Measurements from ENCODE around the gene ODAD3. TPM values are rescaled to one million over a fixed set of nuclear protein-coding genes. Genes with fewer than 3 reads are reported as not detected.
A peak's percentile ranks its signal among the peaks of the same experiment; 100 is the strongest.

Gene ODAD3
- polyA plus RNA-seq, 1 experiment, result 0.09 TPM

- CTCF ChIA-PET, result interaction anchor here (0.6 to 2.1 kb wide), 4 partner anchors 9 to 80 kb away, joined by 4 to 7 read pairs (median 4); partner anchors contain the start of gene TSPAN16
- DNase-seq (ENCODE audit: low read depth, low spot score), result no peak
- Histone ChIP-seq H3K4me3 (ENCODE audit: low read depth, low read length) (peak overlapping the region; percentile 84), H3K9me3 (ENCODE audit: control insufficient read depth, insufficient read depth, low read length) (no peaks in the 10 kb centered on the region; the same call in 1 of the 2 replicates), H3K27me3 (ENCODE audit: control insufficient read depth, insufficient read depth, low read length) (no peaks in the 10 kb centered on the region), H3K27ac (ENCODE audit: low read depth, low read length) (no peak overlapping the region)
- POLR2A ChIA-PET, result interaction anchor here (0.6 to 1.4 kb wide), 8 partner anchors 7 to 1497 kb away, joined by 3 to 13 read pairs (median 4); partner anchors contain the start of genes CCDC159, RAB3D and TMEM205
- TF ChIP-seq CTCF (IDR thresholded peaks at IDR 0.05; ENCODE audit: low read depth, low read length), result no peak
Measured at GRCh38 chr19:11373885-11374432, 61.0 kb downstream of the ODAD3 start.

- CTCF ChIA-PET, result interaction anchor here (0.6 to 2.1 kb wide), 3 partner anchors 10 to 79 kb away, joined by 4 to 7 read pairs (median 4); no protein-coding TSS in a partner anchor
- no peak for DNase-seq (ENCODE audit: low read depth, low spot score)
- Histone ChIP-seq H3K27ac (ENCODE audit: low read depth, low read length) (no peak overlapping the region), H3K9me3 (ENCODE audit: control insufficient read depth, insufficient read depth, low read length) (no peaks in the 10 kb centered on the region; the same call in 1 of the 2 replicates), H3K27me3 (ENCODE audit: control insufficient read depth, insufficient read depth, low read length) (no peaks in the 10 kb centered on the region), H3K4me3 (ENCODE audit: low read depth, low read length) (no peak overlapping the region)
- TF ChIP-seq CTCF (IDR thresholded peaks at IDR 0.05; ENCODE audit: low read depth, low read length), result no peak
- POLR2A ChIA-PET, result interaction anchor here (0.6 kb wide), 1 partner anchor 105 kb away, joined by 5 read pairs; no protein-coding TSS in a partner anchor
Measured at GRCh38 chr19:11373166-11373884, 61.6 kb downstream of the ODAD3 start.

GRCh38 chr19:11370744-11371143 is 64.2 kb downstream of the ODAD3 start:
- no peaks in the 10 kb centered on the region for H3K27me3 ChIP-seq (ENCODE audit: control insufficient read depth, insufficient read depth, low read length)
- no peak for DNase-seq (ENCODE audit: low read depth, low spot score)
- ChIA-PET POLR2A (no interaction called here), CTCF (no interaction called here)
- H3K27ac ChIP-seq (ENCODE audit: low read depth, low read length), result no peak overlapping the region
- no peak for TF ChIP-seq CTCF (IDR thresholded peaks at IDR 0.05; ENCODE audit: low read depth, low read length)
- no peaks in the 10 kb centered on the region; the same call in 1 of the 2 replicates for H3K9me3 ChIP-seq (ENCODE audit: control insufficient read depth, insufficient read depth, low read length)
- H3K4me3 ChIP-seq (ENCODE audit: low read depth, low read length), result no peak overlapping the region

Small RNAs within 50 kb of the gene (small RNA-seq; reads per million reads assigned to genes)
- gene RF00019 (ENCODE audit: insufficient read length, low read depth), result not detected

Other genes with a start within 250 kb of the ODAD3 start
- 83.2 and 147 TPM in 2 replicates for gene KANK2, start 237.6 kb downstream of the ODAD3 start, polyA plus RNA-seq (2011; rRNA removed)
- gene ANGPTL8, start 195.5 kb downstream of the ODAD3 start, polyA plus RNA-seq (2011; rRNA removed), result not detected in 2 replicates
- 8.9 and 14.0 TPM in 2 replicates for gene DOCK6, start 172.6 kb downstream of the ODAD3 start, polyA plus RNA-seq (2011; rRNA removed)
- not detected in 2 replicates for gene TSPAN16, start 139.0 kb downstream of the ODAD3 start, polyA plus RNA-seq (2011; rRNA removed)
- 15.6 and 17.0 TPM in 2 replicates for gene RAB3D, start 95.5 kb downstream of the ODAD3 start, polyA plus RNA-seq (2011; rRNA removed)
- 71.9 and 90.6 TPM in 2 replicates for gene TMEM205, start 88.9 kb downstream of the ODAD3 start, polyA plus RNA-seq (2011; rRNA removed)
- 12.1 and 14.6 TPM in 2 replicates for gene CCDC159, start 88.6 kb downstream of the ODAD3 start, polyA plus RNA-seq (2011; rRNA removed)
- gene PLPPR2, start 79.7 kb downstream of the ODAD3 start, polyA plus RNA-seq (2011; rRNA removed), result 13.8 and 18.5 TPM in 2 replicates
- 0.88 and 0.89 TPM in 2 replicates for gene SWSAP1, start 60.5 kb downstream of the ODAD3 start, polyA plus RNA-seq (2011; rRNA removed)
- 3.8 and 4.9 TPM in 2 replicates for gene EPOR, start 50.8 kb downstream of the ODAD3 start, polyA plus RNA-seq (2011; rRNA removed)
- 0.11 and 0.16 TPM in 2 replicates for gene RGL3, start 15.8 kb downstream of the ODAD3 start, polyA plus RNA-seq (2011; rRNA removed)
- gene PRKCSH, start 514 bp upstream of the ODAD3 start, polyA plus RNA-seq (2011; rRNA removed), result 125 and 165 TPM in 2 replicates
- gene ELAVL3, start 45.9 kb upstream of the ODAD3 start, polyA plus RNA-seq (2011; rRNA removed), result not detected in 2 replicates
- gene ZNF653, start 70.7 kb upstream of the ODAD3 start, polyA plus RNA-seq (2011; rRNA removed), result 1.7 and 2.1 TPM in 2 replicates
- gene ECSIT, start 94.0 kb upstream of the ODAD3 start, polyA plus RNA-seq (2011; rRNA removed), result 28.2 and 29.3 TPM in 2 replicates
- gene CNN1, start 103.7 kb upstream of the ODAD3 start, polyA plus RNA-seq (2011; rRNA removed), result 99.6 and 108 TPM in 2 replicates
- 51.7 and 60.4 TPM in 2 replicates for gene ELOF1, start 124.1 kb upstream of the ODAD3 start, polyA plus RNA-seq (2011; rRNA removed)
- 3.0 and 4.0 TPM in 2 replicates for gene ACP5, start 142.5 kb upstream of the ODAD3 start, polyA plus RNA-seq (2011; rRNA removed)
- gene ZNF627, start 162.4 kb upstream of the ODAD3 start, polyA plus RNA-seq (2011; rRNA removed), result 15.6 and 20.2 TPM in 2 replicates